HG02798 (cell line): ENCODE measurements around the gene CSNK1D.
"Not testable (repeated sequence)": the region's sequence is repeated elsewhere in the genome, so short reads cannot be mapped to it uniquely, and the experiment has no call there.

Source experiments
- ATAC-seq: cut with Tn5 transposase; IDR thresholded peaks from one replicate; pipeline ENCODE4 v1.9.1; 2021; ENCODE audit warnings: mild to moderate bottlenecking; ENCODE audit not compliant: unreplicated experiment, poor library complexity

The CSNK1D gene

GRCh38 chr17:82254096-82254495 lies 19.4 kb downstream of the CSNK1D start:
- not testable (repeated sequence) for ATAC-seq

GRCh38 chr17:82253179-82253544 lies 20.3 kb downstream of the CSNK1D start:
- ATAC-seq = no peak

GRCh38 chr17:82252511-82253178 lies 20.9 kb downstream of the CSNK1D start:
- no peak for ATAC-seq

GRCh38 chr17:82250868-82251500 lies 22.5 kb downstream of the CSNK1D start:
- ATAC-seq = no peak

- no peak for ATAC-seq
These were observed 23.5 kb downstream of the CSNK1D start for GRCh38 chr17:82249896-82250581.

- no peak for ATAC-seq
These were observed 24.5 kb downstream of the CSNK1D start for GRCh38 chr17:82248815-82249674.

GRCh38 chr17:82247856-82248671 lies 25.4 kb downstream of the CSNK1D start:
- no peak for ATAC-seq

- ATAC-seq = no peak
These were observed 26.2 kb downstream of the CSNK1D start for GRCh38 chr17:82247182-82247823.

- no peak for ATAC-seq
These were observed 26.9 kb downstream of the CSNK1D start for GRCh38 chr17:82246365-82247181.

GRCh38 chr17:82246040-82246364 lies 27.5 kb downstream of the CSNK1D start:
- ATAC-seq = no peak

- no peak for ATAC-seq
These were observed 28.1 kb downstream of the CSNK1D start for GRCh38 chr17:82245134-82246039.

- ATAC-seq = no peak
These were observed 28.9 kb downstream of the CSNK1D start for GRCh38 chr17:82244413-82245133.

GRCh38 chr17:82243648-82244412 lies 29.7 kb downstream of the CSNK1D start:
- ATAC-seq = no peak

- ATAC-seq = no peak
These were observed 30.4 kb downstream of the CSNK1D start for GRCh38 chr17:82242977-82243647.

GRCh38 chr17:82242698-82242976 lies 30.9 kb downstream of the CSNK1D start:
- no peak for ATAC-seq
